ENCODE results near the gene GMDS.

The GMDS gene

DNA sequence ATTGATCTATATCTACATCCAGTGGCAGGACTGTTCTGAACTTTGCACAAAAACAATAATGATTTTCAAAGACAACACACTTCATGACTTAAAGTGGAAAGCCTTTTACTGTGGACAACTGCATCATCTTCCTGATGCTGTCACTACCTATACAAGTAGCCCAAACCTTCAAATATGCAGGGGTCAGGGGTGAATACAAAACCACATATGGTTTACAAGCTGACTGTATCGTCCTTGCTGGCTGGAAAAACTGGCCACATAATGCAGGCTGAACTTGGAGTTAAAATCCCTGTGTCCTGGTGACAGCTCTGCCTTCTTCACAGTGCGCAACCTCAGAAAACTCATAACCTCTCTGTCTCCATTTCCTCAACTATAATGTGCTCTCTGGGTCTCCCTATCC, 128.9 kb downstream of the GMDS start:
- TF ChIP-seq, protein P1, sequence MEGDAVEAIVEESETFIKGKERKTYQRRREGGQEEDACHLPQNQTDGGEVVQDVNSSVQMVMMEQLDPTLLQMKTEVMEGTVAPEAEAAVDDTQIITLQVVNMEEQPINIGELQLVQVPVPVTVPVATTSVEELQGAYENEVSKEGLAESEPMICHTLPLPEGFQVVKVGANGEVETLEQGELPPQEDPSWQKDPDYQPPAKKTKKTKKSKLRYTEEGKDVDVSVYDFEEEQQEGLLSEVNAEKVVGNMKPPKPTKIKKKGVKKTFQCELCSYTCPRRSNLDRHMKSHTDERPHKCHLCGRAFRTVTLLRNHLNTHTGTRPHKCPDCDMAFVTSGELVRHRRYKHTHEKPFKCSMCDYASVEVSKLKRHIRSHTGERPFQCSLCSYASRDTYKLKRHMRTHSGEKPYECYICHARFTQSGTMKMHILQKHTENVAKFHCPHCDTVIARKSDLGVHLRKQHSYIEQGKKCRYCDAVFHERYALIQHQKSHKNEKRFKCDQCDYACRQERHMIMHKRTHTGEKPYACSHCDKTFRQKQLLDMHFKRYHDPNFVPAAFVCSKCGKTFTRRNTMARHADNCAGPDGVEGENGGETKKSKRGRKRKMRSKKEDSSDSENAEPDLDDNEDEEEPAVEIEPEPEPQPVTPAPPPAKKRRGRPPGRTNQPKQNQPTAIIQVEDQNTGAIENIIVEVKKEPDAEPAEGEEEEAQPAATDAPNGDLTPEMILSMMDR (conservative IDR thresholded peaks at IDR 0.05; ENCODE audit: low read depth, low read length): no peak
- Histone ChIP-seq H3K9ac (no peak overlapping the region), H3K4me3 (IDR thresholded peaks at IDR 0.05; ENCODE audit: insufficient read depth, low read depth, low read length) (no peak overlapping the region), H4K20me1 (ENCODE audit: insufficient read depth) (no peaks in the 10 kb centered on the region), H3K79me2 (ENCODE audit: insufficient read depth, low read depth) (no peaks in the 10 kb centered on the region), H3K36me3 (ENCODE audit: insufficient read depth) (no peaks in the 10 kb centered on the region), H3K4me1 (ENCODE audit: low read depth, poor library complexity, severe bottlenecking) (peaks cover under 1% of the 10 kb centered on the region), H3K27ac (no peak overlapping the region), H3K27me3 (ENCODE audit: insufficient read depth, low read depth) (no peaks in the 10 kb centered on the region), H2AFZ (ENCODE audit: low read depth) (no peak overlapping the region), H3K4me2 (no peak overlapping the region)

DNA sequence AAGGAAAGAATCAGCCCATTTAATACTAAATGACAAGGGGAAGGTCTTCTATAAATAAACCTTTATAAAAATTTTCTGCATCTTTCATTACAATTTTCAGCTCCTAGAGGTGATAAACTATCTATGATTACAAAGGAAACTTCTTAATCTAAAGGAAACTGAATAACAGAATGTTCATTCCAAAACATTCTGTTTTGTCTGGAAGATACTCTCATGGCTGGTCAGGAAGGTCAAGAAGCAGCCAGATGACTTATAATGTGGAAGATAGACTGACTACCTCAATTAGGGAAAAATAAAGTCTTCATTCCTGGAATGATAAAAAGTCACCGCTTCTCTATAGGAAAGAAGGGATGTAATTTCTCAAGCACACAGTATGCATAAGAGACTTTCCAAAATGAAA, 131.3 kb downstream of the GMDS start:
- H2AFZ ChIP-seq (ENCODE audit: low read depth): no peak overlapping the region
- H3K36me3 ChIP-seq (ENCODE audit: insufficient read depth): no peaks in the 10 kb centered on the region
- no peak overlapping the region for H3K4me2 ChIP-seq
- no peak overlapping the region for H3K27ac ChIP-seq
- no peaks in the 10 kb centered on the region for H3K27me3 ChIP-seq (ENCODE audit: insufficient read depth, low read depth)
- H4K20me1 ChIP-seq (ENCODE audit: insufficient read depth): no peaks in the 10 kb centered on the region
- TF ChIP-seq, protein P1 (conservative IDR thresholded peaks at IDR 0.05; ENCODE audit: low read depth, low read length): no peak
- H3K79me2 ChIP-seq (ENCODE audit: insufficient read depth, low read depth): no peaks in the 10 kb centered on the region
- peaks cover 10% of the 10 kb centered on the region for H3K4me1 ChIP-seq (ENCODE audit: low read depth, poor library complexity, severe bottlenecking)
- H3K4me3 ChIP-seq (IDR thresholded peaks at IDR 0.05; ENCODE audit: insufficient read depth, low read depth, low read length): no peak overlapping the region
- no peak overlapping the region for H3K9ac ChIP-seq

DNA sequence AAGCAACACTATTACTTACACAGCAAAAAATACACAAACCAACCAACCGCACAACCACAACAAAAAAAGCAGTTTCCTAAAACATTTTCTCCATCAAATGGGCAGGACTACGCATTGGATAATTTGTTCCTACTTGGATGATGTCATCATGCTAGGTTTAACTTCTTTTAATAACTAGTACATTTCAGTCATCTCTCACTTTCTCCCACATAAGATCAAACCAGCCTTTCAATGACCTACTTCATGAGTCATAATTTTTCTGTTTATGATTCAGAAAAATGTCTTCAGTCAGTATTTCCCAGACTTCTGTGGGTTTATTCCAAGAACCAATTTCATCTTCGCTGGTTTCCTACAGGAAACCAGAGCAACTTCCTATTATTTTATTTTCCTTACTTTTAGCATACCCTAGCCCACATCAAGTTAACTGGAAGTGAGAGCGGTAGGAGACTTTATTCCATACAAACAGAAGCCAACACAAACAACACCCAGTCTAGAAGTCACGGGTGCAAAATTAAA, 134.2 kb downstream of the GMDS start:
- no peak overlapping the region for H3K27ac ChIP-seq
- no peak overlapping the region for H3K9ac ChIP-seq
- H3K27me3 ChIP-seq (ENCODE audit: insufficient read depth, low read depth): no peaks in the 10 kb centered on the region
- H3K4me2 ChIP-seq: no peak overlapping the region
- no peak overlapping the region for H3K4me3 ChIP-seq (IDR thresholded peaks at IDR 0.05; ENCODE audit: insufficient read depth, low read depth, low read length)
- H2AFZ ChIP-seq (ENCODE audit: low read depth): no peak overlapping the region
- no peaks in the 10 kb centered on the region for H3K36me3 ChIP-seq (ENCODE audit: insufficient read depth)
- no peaks in the 10 kb centered on the region for H3K79me2 ChIP-seq (ENCODE audit: insufficient read depth, low read depth)
- peaks cover 10% of the 10 kb centered on the region for H3K4me1 ChIP-seq (ENCODE audit: low read depth, poor library complexity, severe bottlenecking)
- H4K20me1 ChIP-seq (ENCODE audit: insufficient read depth): no peaks in the 10 kb centered on the region
- TF ChIP-seq, protein P1 (conservative IDR thresholded peaks at IDR 0.05; ENCODE audit: low read depth, low read length): no peak

DNA sequence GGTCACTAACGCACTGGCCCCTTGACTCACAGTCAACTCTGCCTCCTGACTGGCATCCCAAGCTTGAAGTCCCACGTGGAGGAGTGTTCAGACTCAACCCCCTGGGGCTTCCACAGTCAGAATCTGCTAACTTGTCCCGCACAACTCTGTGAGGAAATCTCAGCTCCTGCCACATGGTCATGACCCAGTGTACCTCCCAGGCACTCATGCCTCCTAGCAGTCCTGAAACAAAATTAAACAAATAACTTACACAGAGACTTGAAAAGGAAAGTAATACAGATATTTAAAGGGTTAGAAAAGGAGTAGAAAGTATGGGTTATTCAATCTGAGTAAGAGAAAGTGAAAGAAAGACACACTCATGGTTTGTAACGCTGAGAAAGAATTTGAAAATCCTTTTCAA, 134.9 kb downstream of the GMDS start:
- no peaks in the 10 kb centered on the region for H3K27me3 ChIP-seq (ENCODE audit: insufficient read depth, low read depth)
- H3K79me2 ChIP-seq (ENCODE audit: insufficient read depth, low read depth): no peaks in the 10 kb centered on the region
- H3K36me3 ChIP-seq (ENCODE audit: insufficient read depth): no peaks in the 10 kb centered on the region
- no peak overlapping the region for H3K4me2 ChIP-seq
- TF ChIP-seq, protein P1 (conservative IDR thresholded peaks at IDR 0.05; ENCODE audit: low read depth, low read length): no peak
- H2AFZ ChIP-seq (ENCODE audit: low read depth): no peak overlapping the region
- no peak overlapping the region for H3K9ac ChIP-seq
- peaks cover 10% of the 10 kb centered on the region for H3K4me1 ChIP-seq (ENCODE audit: low read depth, poor library complexity, severe bottlenecking)
- H3K4me3 ChIP-seq (IDR thresholded peaks at IDR 0.05; ENCODE audit: insufficient read depth, low read depth, low read length): no peak overlapping the region
- no peaks in the 10 kb centered on the region for H4K20me1 ChIP-seq (ENCODE audit: insufficient read depth)
- no peak overlapping the region for H3K27ac ChIP-seq

Measured in KMS-11 (cell line).